T-cell (primary cell): Measurements from ENCODE around the gene ALDH2. TPM values are rescaled to one million over a fixed set of nuclear protein-coding genes. Genes with fewer than 3 reads are reported as not detected.
A peak's percentile ranks its signal among the peaks of the same experiment; 100 is the strongest.
"Not testable (repeated sequence)": the region's sequence is repeated elsewhere in the genome, so short reads cannot be mapped to it uniquely, and the experiment has no call there.

Source experiments
- ATAC-seq, 4 experiments: fragments of 200-7000 bp in 3 of 4; fragments of 150-1000 bp in 1 of 4; cut with Tn5 transposase; replicated peaks in 1 of 4; 1 replicate in 3 of 4; 2 replicates in 1 of 4; pipeline ENCODE4 v1.10.0; 2021; ENCODE audit warnings: moderate library complexity in 3 of 4, mild to moderate bottlenecking in 2 of 4, moderate number of reproducible peaks in 1 of 4
- CTCF ChIA-PET, 2 donors: fragments of 300-600 bp; sonication (Branson Sonifier 250); formaldehyde crosslinking; loops; one replicate each; lab custom pipeline; 2022; ENCODE audit warnings: antibody characterized with exemption in 2 of 2; lab: Charles Lee
- POLR2A ChIA-PET, 2 donors: fragments of 300-600 bp; sonication (Branson Sonifier 250); formaldehyde crosslinking; loops; one replicate each; lab custom pipeline; 2022; ENCODE audit warnings: antibody characterized with exemption in 2 of 2; lab: Charles Lee
- DNase-seq, 35 experiments: peaks; one replicate each; pipeline versions ENCODE4 v3.0.0 to v3.0.0-alpha.2; 2013 to 2023
- H3K27ac ChIP-seq: one replicate; pipeline ENCODE4 v1.5.1; 2013; ENCODE audit warnings: low read length
- H3K27me3 ChIP-seq, 2 experiments: replicated peaks in 1 of 2; 1 replicate in 1 of 2; 2 replicates in 1 of 2; pipeline versions ENCODE4 v1.6.1 to v1.7.0; 2013; ENCODE audit warnings: low read length in 1 of 2, mixed read lengths in 1 of 2; ENCODE audit not compliant: control insufficient read depth in 2 of 2, insufficient read depth in 2 of 2; ENCODE audit errors: extremely low read depth in 1 of 2
- H3K36me3 ChIP-seq, 2 donors: 1 replicate in 1 of 2; 2 replicates in 1 of 2; pipeline versions ENCODE4 v1.6.1 to v1.7.0; 2013; ENCODE audit warnings: low read length in 1 of 2; ENCODE audit not compliant: control insufficient read depth in 2 of 2, insufficient read depth in 1 of 2; ENCODE audit errors: extremely low read depth in 1 of 2
- H3K4me1 ChIP-seq, 2 experiments: 1 replicate in 1 of 2; 2 replicates in 1 of 2; pipeline versions ENCODE4 v1.6.1 to v1.7.0; 2013; ENCODE audit warnings: low read length in 2 of 2, mixed read lengths in 1 of 2; ENCODE audit not compliant: insufficient read depth in 2 of 2, control insufficient read depth in 1 of 2; ENCODE audit errors: extremely low read depth in 1 of 2
- H3K4me3 ChIP-seq, 2 donors: 1 replicate in 1 of 2; 2 replicates in 1 of 2; pipeline versions ENCODE4 v1.5.1 to v1.7.0; 2013; ENCODE audit warnings: mild to moderate bottlenecking in 2 of 2, low read length in 1 of 2, moderate library complexity in 1 of 2; ENCODE audit not compliant: control insufficient read depth in 1 of 2; ENCODE audit errors: extremely low read depth in 1 of 2
- H3K9me3 ChIP-seq: 2 replicates; pipeline ENCODE4 v1.7.0; 2013
- H3K27ac Mint-ChIP-seq, 2 donors: one replicate each; pipeline ENCODE4 v1.8.0; 2020 to 2021; ENCODE audit warnings: mild to moderate bottlenecking in 2 of 2, mixed read lengths in 2 of 2
- H3K27me3 Mint-ChIP-seq, 2 donors: one replicate each; pipeline ENCODE4 v1.8.0; 2021 to 2022; ENCODE audit warnings: mixed read lengths in 2 of 2
- H3K36me3 Mint-ChIP-seq: one replicate; pipeline ENCODE4 v1.8.0; 2021; ENCODE audit warnings: mixed read lengths
- H3K4me1 Mint-ChIP-seq, 3 donors: one replicate each; pipeline ENCODE4 v1.8.0; 2020 to 2022; ENCODE audit warnings: mixed read lengths in 3 of 3, mild to moderate bottlenecking in 1 of 3
- H3K4me3 Mint-ChIP-seq, 3 donors: one replicate each; pipeline ENCODE4 v1.8.0; 2020 to 2022; ENCODE audit warnings: mild to moderate bottlenecking in 3 of 3, mixed read lengths in 3 of 3, moderate library complexity in 3 of 3
- H3K9me3 Mint-ChIP-seq, 3 donors: one replicate each; pipeline ENCODE4 v1.8.0; 2020 to 2022; ENCODE audit warnings: mixed read lengths in 3 of 3
- WGBS: methylation state at CpG from one replicate; pipeline ENCODE4 v1.1.5; 2013; ENCODE audit warnings: missing lambda C conversion rate; ENCODE audit not compliant: insufficient coverage; 5-methylcytosine and 5-hydroxymethylcytosine counted together
- total RNA-seq, 35 experiments: library from RNA in 6 of 35; stranded (reverse) in 6 of 35; fragments of 120-200 nt in 1 of 35; gene quantifications; one replicate each; pipeline versions ENCODE4 v1.2.1 to v1.2.4 and lab custom pipeline; 2013 to 2026

Gene ALDH2
- total RNA-seq, 5 donors from 2014 or later (not counting 1 experiment from before 2014, with no cell fraction given) = 1.3 to 3.5 (median 2.5) TPM

- Mint-ChIP-seq H3K4me3 (no peak overlapping the region), H3K9me3 (no peaks in the 10 kb centered on the region), H3K4me1 (peaks cover 7 to 20% (median 7%) of the 10 kb centered on the region in 3 donors), H3K27ac (no peak overlapping the region), H3K27me3 (peaks cover 18 to 45% of the 10 kb centered on the region in 2 donors), H3K36me3 (peaks cover 3% of the 10 kb centered on the region)
- ATAC-seq (no peak), DNase-seq (no peak)
- no peaks in the 10 kb centered on the region for H3K9me3 ChIP-seq
- no peak overlapping the region for H3K4me3 ChIP-seq
- H3K36me3 ChIP-seq = peaks cover 0 to 7% of the 10 kb centered on the region in 2 donors
- ChIA-PET CTCF (no interaction called here), POLR2A (interaction anchor here in 1 of 2 donors (0.6 kb wide), 1 partner anchor 686 kb away, joined by 4 read pairs; no protein-coding TSS in a partner anchor)
- peaks cover 0 to 15% of the 10 kb centered on the region in 2 experiments for H3K4me1 ChIP-seq
- H3K27me3 ChIP-seq = peaks cover 0 to 23% of the 10 kb centered on the region in 2 experiments
- H3K27ac ChIP-seq = no peak overlapping the region
- 8% methylated on average over 2 of the region's 3 CpGs for WGBS
Measured at GRCh38 chr12:111761706-111762105, 5.0 kb upstream of the ALDH2 start.

DNA sequence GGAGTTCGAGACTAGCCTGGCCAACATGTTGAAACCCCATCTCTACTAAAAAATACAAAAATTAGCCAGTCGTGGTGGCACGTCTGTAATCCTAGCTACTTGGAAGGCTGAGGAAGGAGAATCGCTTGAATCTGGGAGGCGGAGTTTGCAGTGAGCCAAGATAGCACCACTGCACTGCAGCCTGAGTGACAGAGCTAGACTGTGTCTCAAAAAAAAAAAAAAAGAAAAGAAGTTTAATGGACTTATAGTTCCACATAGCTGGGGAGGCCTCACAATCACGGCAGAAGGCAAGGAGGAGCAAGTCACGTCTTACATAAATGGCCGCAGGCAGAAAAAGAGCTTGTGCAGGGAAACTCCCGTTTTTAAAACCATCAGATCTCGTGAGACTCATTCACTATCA lies 3.2 kb upstream of the ALDH2 start:
- ATAC-seq, H3K9me3 ChIP-seq, H3K36me3 ChIP-seq, H3K4me3 ChIP-seq, H3K36me3 Mint-ChIP-seq, H3K27ac ChIP-seq, CTCF ChIA-PET, DNase-seq, H3K4me3 Mint-ChIP-seq, H3K9me3 Mint-ChIP-seq, POLR2A ChIA-PET, H3K27ac Mint-ChIP-seq: not testable (repeated sequence)
- Histone ChIP-seq H3K4me1 (peaks cover 0 to 11% of the 10 kb centered on the region in 2 experiments), H3K27me3 (peaks cover 0 to 32% of the 10 kb centered on the region in 2 experiments)
- peaks cover 11 to 18% (median 18%) of the 10 kb centered on the region in 3 donors for H3K4me1 Mint-ChIP-seq
- 94% methylated on average over 3 of the region's 10 CpGs for WGBS
- H3K27me3 Mint-ChIP-seq = peaks cover 30 to 58% of the 10 kb centered on the region in 2 donors

- no peak overlapping the region for H3K4me3 ChIP-seq
- no peak overlapping the region for H3K27ac ChIP-seq
- POLR2A ChIA-PET = no interaction called here
- DNase-seq (no peak), ATAC-seq (no peak)
- Mint-ChIP-seq H3K4me3 (peak overlapping the region in 1 of 3 donors; percentile 25), H3K27ac (no peak overlapping the region), H3K36me3 (no peaks in the 10 kb centered on the region), H3K9me3 (no peaks in the 10 kb centered on the region), H3K4me1 (peaks cover 11 to 18% (median 18%) of the 10 kb centered on the region in 3 donors), H3K27me3 (peaks cover 30 to 58% of the 10 kb centered on the region in 2 donors)
- peaks cover 0 to 11% of the 10 kb centered on the region in 2 experiments for H3K4me1 ChIP-seq
- WGBS = no CpG with 5 or more reads among the region's 6 CpGs
- no peaks in the 10 kb centered on the region for H3K9me3 ChIP-seq
- H3K36me3 ChIP-seq = no peaks in the 10 kb centered on the region
- CTCF ChIA-PET = interaction anchor here in 1 of 2 donors (0.6 to 0.8 kb wide), 3 partner anchors 9 to 49 kb away, joined by 3 to 7 read pairs (median 5); no protein-coding TSS in a partner anchor
- H3K27me3 ChIP-seq = peaks cover 0 to 37% of the 10 kb centered on the region in 2 experiments
Measured at GRCh38 chr12:111764120-111764821, 2.5 kb upstream of the ALDH2 start.

DNA sequence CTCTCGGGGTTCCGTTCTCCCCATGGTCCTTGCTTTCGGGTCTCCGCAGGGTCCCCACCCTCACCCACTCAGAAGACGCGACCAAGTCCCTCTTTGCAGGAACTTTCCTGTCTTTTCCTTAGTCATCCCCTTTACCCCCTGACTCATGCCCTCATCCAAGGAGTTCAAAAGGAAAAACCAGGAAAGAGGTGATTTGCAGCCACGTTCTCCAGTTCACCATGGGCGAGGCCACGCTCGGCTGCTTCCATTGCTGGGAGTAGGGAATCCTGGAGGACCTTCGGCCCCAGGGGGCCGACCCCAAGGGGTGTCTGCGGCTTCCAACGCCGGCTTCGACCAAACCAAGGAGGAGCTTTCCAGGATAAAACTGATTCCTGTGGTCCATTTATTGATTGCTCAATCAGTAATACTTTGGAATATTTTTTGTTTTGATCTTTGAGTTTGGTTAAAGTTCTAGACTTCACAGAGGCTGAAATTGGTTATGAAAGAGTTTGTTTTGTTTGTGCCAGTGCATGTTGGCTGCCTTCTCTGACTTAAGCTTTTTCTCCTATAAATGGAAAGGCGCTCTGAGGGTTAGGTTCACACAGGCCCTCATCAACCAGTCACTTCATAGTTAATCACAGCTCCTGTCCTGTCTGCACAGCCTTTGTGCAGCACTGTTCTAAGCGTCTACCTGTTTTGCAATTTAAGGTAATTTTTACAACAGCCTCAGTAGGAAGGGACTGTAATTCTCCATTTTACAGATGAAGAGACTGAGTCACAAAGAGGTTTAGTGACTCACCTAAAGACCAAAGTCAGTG lies 827 bp downstream of the ALDH2 start:
- Histone ChIP-seq H3K9me3 (no peaks in the 10 kb centered on the region), H3K4me3 (peak overlapping the region; percentile 24 to 64), H3K36me3 (no peaks in the 10 kb centered on the region), H3K4me1 (peaks cover 0 to 11% of the 10 kb centered on the region in 2 experiments), H3K27me3 (peaks cover 0 to 41% of the 10 kb centered on the region in 2 experiments), H3K27ac (no peak overlapping the region)
- Mint-ChIP-seq H3K4me3 (peak overlapping the region; percentile 70 to 87 (median 78)), H3K9me3 (no peaks in the 10 kb centered on the region), H3K27ac (no peak overlapping the region), H3K27me3 (peaks cover 25 to 53% of the 10 kb centered on the region in 2 donors), H3K36me3 (no peaks in the 10 kb centered on the region), H3K4me1 (peaks cover 11 to 18% (median 15%) of the 10 kb centered on the region in 3 donors)
- CTCF ChIA-PET = interaction anchor here in 1 of 2 donors (0.6 kb wide), 1 partner anchor 177 kb away, joined by 6 read pairs; no protein-coding TSS in a partner anchor
- DNase-seq (no peak), ATAC-seq (no peak)
- WGBS = 46% methylated on average over 10 of the region's 18 CpGs
- POLR2A ChIA-PET = interaction anchor here in 1 of 2 donors (0.6 kb wide), 1 partner anchor 1693 kb away, joined by 3 read pairs; no protein-coding TSS in a partner anchor

GRCh38 chr12:111768159-111768895 lies 1.6 kb downstream of the ALDH2 start:
- H3K27me3 ChIP-seq = peaks cover 0 to 41% of the 10 kb centered on the region in 2 experiments
- H3K9me3 Mint-ChIP-seq = no peaks in the 10 kb centered on the region
- no peaks in the 10 kb centered on the region for H3K9me3 ChIP-seq
- H3K27ac ChIP-seq = no peak overlapping the region
- 88% methylated on average over 6 of the region's 9 CpGs for WGBS
- peak overlapping the region in 1 of 3 donors; percentile 87 for H3K4me3 Mint-ChIP-seq
- H3K27me3 Mint-ChIP-seq = peaks cover 25 to 46% of the 10 kb centered on the region in 2 donors
- ChIA-PET POLR2A (interaction anchor here in 1 of 2 donors (0.6 kb wide), 1 partner anchor 1692 kb away, joined by 3 read pairs; no protein-coding TSS in a partner anchor), CTCF (no interaction called here)
- peaks cover 0 to 11% of the 10 kb centered on the region in 2 experiments for H3K4me1 ChIP-seq
- DNase-seq = no peak
- H3K36me3 ChIP-seq = no peaks in the 10 kb centered on the region
- H3K27ac Mint-ChIP-seq = no peak overlapping the region
- H3K36me3 Mint-ChIP-seq = no peaks in the 10 kb centered on the region
- H3K4me3 ChIP-seq = no peak overlapping the region
- peaks cover 11 to 18% (median 15%) of the 10 kb centered on the region in 3 donors for H3K4me1 Mint-ChIP-seq
- ATAC-seq = no peak
